ENCODE results near the gene INSIG2.

INSIG2 gene

GRCh38 chr2:118150294-118150693 lies 62.0 kb downstream of the INSIG2 start:
- TF ChIP-seq SIN3A (IDR thresholded peaks at IDR 0.05; ENCODE audit: borderline replicate concordance, insufficient read depth, low read length) (no peak), FOXP2 (optimal IDR thresholded peaks at IDR 0.05; ENCODE audit: borderline replicate concordance, extremely low read depth, extremely low read length, insufficient read depth) (no peak), REST (IDR thresholded peaks at IDR 0.05; ENCODE audit: insufficient read depth in 1 of 2, low read depth in 2 of 2, low read length in 2 of 2) (no peak), TAF1 (IDR thresholded peaks at IDR 0.05; ENCODE audit: borderline replicate concordance, insufficient read depth, low read length) (no peak), POLR2AphosphoS5 (IDR thresholded peaks at IDR 0.05; ENCODE audit: low read depth, low read length) (no peak)

GRCh38 chr2:118151831-118152230 lies 63.6 kb downstream of the INSIG2 start:
- no peak for TF ChIP-seq SIN3A (IDR thresholded peaks at IDR 0.05; ENCODE audit: borderline replicate concordance, insufficient read depth, low read length)

- no peak for TF ChIP-seq REST (IDR thresholded peaks at IDR 0.05; ENCODE audit: insufficient read depth in 1 of 2, low read depth in 2 of 2, low read length in 2 of 2)
- no peak for TF ChIP-seq POLR2AphosphoS5 (IDR thresholded peaks at IDR 0.05; ENCODE audit: low read depth, low read length)
- no peak for TF ChIP-seq FOXP2 (optimal IDR thresholded peaks at IDR 0.05; ENCODE audit: borderline replicate concordance, extremely low read depth, extremely low read length, insufficient read depth)
- no peak for TF ChIP-seq TAF1 (IDR thresholded peaks at IDR 0.05; ENCODE audit: borderline replicate concordance, insufficient read depth, low read length)
- no peak for TF ChIP-seq SIN3A (IDR thresholded peaks at IDR 0.05; ENCODE audit: borderline replicate concordance, insufficient read depth, low read length)
These were observed 65.2 kb downstream of the INSIG2 start for GRCh38 chr2:118153433-118153832.

- TF ChIP-seq TAF1 (IDR thresholded peaks at IDR 0.05; ENCODE audit: borderline replicate concordance, insufficient read depth, low read length) (no peak), SIN3A (IDR thresholded peaks at IDR 0.05; ENCODE audit: borderline replicate concordance, insufficient read depth, low read length) (no peak), POLR2AphosphoS5 (IDR thresholded peaks at IDR 0.05; ENCODE audit: low read depth, low read length) (no peak)
These were observed 65.9 kb downstream of the INSIG2 start for GRCh38 chr2:118154176-118154575.

Data from PFSK-1 (cell line).